Left cardiac atrium (tissue), 2 donors: ENCODE data around the gene TRIM2. TPM values are rescaled to one million over a fixed set of nuclear protein-coding genes. Genes with fewer than 3 reads are reported as not detected.

Experiments used
- total RNA-seq, 2 donors: library from RNA; stranded (reverse); fragmentation: NEBNext Ultra II Directional; extraction: Animal tissue kit (Norgen Biotek cat#: 25700); gene quantifications; one replicate each; pipeline ENCODE4 v1.2.1, GENCODE V29; 2021
- donor health status: DM: no; HTN: yes; CAD: no; lungs with severe emphysema.
- donor health status: DM: yes; HTN: yes; CAD: no.

The TRIM2 gene
- total RNA-seq, 2 donors from 2014 or later: 19.8 to 22.6 TPM

Other genes starting within 250 kb of the TRIM2 start
- under 1 TPM in 1 of 2 donors, not detected in 1; 0.62 TPM for gene MND1, start 140.2 kb downstream of the TRIM2 start, total RNA-seq